GM10266 (cell line): ENCODE measurements around the gene THBS4.

Experiments used
- DNase-seq: peaks from one replicate; pipeline ENCODE4 v3.0.0; 2012; ENCODE audit errors: extremely low spot score
- CTCF ChIP-seq: IDR thresholded peaks from 2 replicates; pipeline ENCODE4 v1.5.1; 2012; ENCODE audit warnings: mild to moderate bottlenecking, low read depth; ENCODE audit not compliant: control insufficient read depth, insufficient read depth; ENCODE audit errors: missing control alignments

THBS4 gene

GRCh38 chr5:80034559-80034958, 589 bp upstream of the THBS4 start:
- no peak for DNase-seq
- TF ChIP-seq CTCF, result no peak

GRCh38 chr5:80035839-80036238, 691 bp downstream of the THBS4 start:
- no peak for DNase-seq
- TF ChIP-seq CTCF, result no peak

GRCh38 chr5:80036615-80037014, 1.5 kb downstream of the THBS4 start:
- TF ChIP-seq CTCF, result no peak
- no peak for DNase-seq

- no peak for TF ChIP-seq CTCF
- DNase-seq, result no peak
These were observed 2.2 kb downstream of the THBS4 start for GRCh38 chr5:80037366-80037765.

- no peak for TF ChIP-seq CTCF
- no peak for DNase-seq
These were observed 4.5 kb downstream of the THBS4 start for GRCh38 chr5:80039650-80040049.

GRCh38 chr5:80041527-80041926, 6.4 kb downstream of the THBS4 start:
- no peak for DNase-seq
- TF ChIP-seq CTCF, result no peak

GRCh38 chr5:80042330-80042729, 7.2 kb downstream of the THBS4 start:
- DNase-seq, result no peak
- TF ChIP-seq CTCF, result no peak
